Neural cell (in vitro differentiated cells): ENCODE results near the gene XRRA1. TPM values are rescaled to one million over a fixed set of nuclear protein-coding genes. Genes with fewer than 3 reads are reported as not detected.
"Not testable (repeated sequence)": the region's sequence is repeated elsewhere in the genome, so short reads cannot be mapped to it uniquely, and the experiment has no call there.

ENCODE experiments used
- H2AFZ ChIP-seq: fragments of 200-600, 300-800 bp; sonication (generic), shearing (Covaris generic); 2 replicates; pipeline ENCODE4 v1.6.0; 2014; ENCODE audit warnings: low read depth, mild to moderate bottlenecking, antibody characterized with exemption, low read length, moderate library complexity
- H3F3A ChIP-seq: fragments of 200-600 bp; shearing (Covaris generic); 2 replicates; pipeline ENCODE4 v1.6.1; 2016; ENCODE audit warnings: mild to moderate bottlenecking, moderate library complexity, mixed read lengths, antibody characterized with exemption, low read length; ENCODE audit not compliant: insufficient read depth, poor library complexity, severe bottlenecking
- H3K27ac ChIP-seq: fragments of 200-600, 300-800 bp; sonication (generic), shearing (Covaris generic); 2 replicates; pipeline ENCODE4 v1.5.1; 2014; ENCODE audit warnings: mild to moderate bottlenecking, low read length, moderate library complexity
- H3K27me3 ChIP-seq: fragments of 300-800, 200-600 bp; sonication (generic), shearing (Covaris generic); 2 replicates; pipeline ENCODE4 v1.6.0; 2014; ENCODE audit warnings: mild to moderate bottlenecking, low read depth, low read length, moderate library complexity; ENCODE audit not compliant: insufficient read depth
- H3K36me3 ChIP-seq: fragments of 300-800, 200-600 bp; sonication (generic), shearing (Covaris generic); 2 replicates; pipeline ENCODE4 v1.5.1; 2014; ENCODE audit warnings: mild to moderate bottlenecking, antibody characterized with exemption, low read length, moderate library complexity; ENCODE audit not compliant: insufficient read depth
- H3K4me2 ChIP-seq: fragments of 300-800, 200-600 bp; sonication (generic), shearing (Covaris generic); 2 replicates; pipeline ENCODE4 v1.6.0; 2014; ENCODE audit warnings: mild to moderate bottlenecking, low read length
- H3K4me3 ChIP-seq: fragments of 300-800, 200-600 bp; sonication (generic), shearing (Covaris generic); 2 replicates; pipeline ENCODE4 v1.5.1; 2014; ENCODE audit warnings: mild to moderate bottlenecking, low read length, moderate library complexity
- H3K79me2 ChIP-seq: fragments of 200-600 bp; shearing (Covaris generic); replicated peaks from 2 replicates; pipeline ENCODE4 v1.6.0; 2014; ENCODE audit warnings: mild to moderate bottlenecking, low read length, moderate library complexity; ENCODE audit not compliant: insufficient read depth
- H3K9ac ChIP-seq: fragments of 300-800, 200-600 bp; sonication (generic), shearing (Covaris generic); 2 replicates; pipeline ENCODE4 v1.6.1; 2016; ENCODE audit warnings: mild to moderate bottlenecking, low read length, mixed read lengths
- H3K9me2 ChIP-seq: fragments of 200-600 bp; shearing (Covaris generic); 2 replicates; pipeline ENCODE4 v1.6.1; 2016; ENCODE audit warnings: mild to moderate bottlenecking, low read length, mixed read lengths; ENCODE audit not compliant: insufficient read depth
- H3K9me3 ChIP-seq: fragments of 200-600, 300-800 bp; sonication (generic), shearing (Covaris generic); 2 replicates; pipeline ENCODE4 v1.6.1; 2016; ENCODE audit warnings: mild to moderate bottlenecking, mixed run types, low read length, moderate library complexity, mixed read lengths
- H4K20me1 ChIP-seq: fragments of 200-600 bp; shearing (Covaris generic); 2 replicates; pipeline ENCODE4 v1.6.1; 2016; ENCODE audit warnings: mild to moderate bottlenecking, mixed run types; ENCODE audit not compliant: insufficient read depth
- EP300 ChIP-seq: fragments of 450-650 bp; conservative IDR thresholded peaks from 2 replicates; pipeline ENCODE4 v1.6.1; 2014; ENCODE audit warnings: antibody characterized with exemption, mild to moderate bottlenecking, moderate library complexity; ENCODE audit not compliant: poor library complexity, severe bottlenecking
- EZH2 ChIP-seq: fragments of 200-600, 300-800 bp; shearing (Covaris generic), sonication (generic); IDR thresholded peaks from 2 replicates; pipeline ENCODE4 v1.6.1; 2014; ENCODE audit warnings: antibody characterized with exemption, low read length, borderline replicate concordance, mild to moderate bottlenecking; ENCODE audit not compliant: insufficient read depth, poor library complexity, severe bottlenecking
- MXI1 ChIP-seq: fragments of 450-650 bp; conservative IDR thresholded peaks from 2 replicates; pipeline ENCODE4 v1.6.1; 2014; ENCODE audit warnings: antibody characterized with exemption, mild to moderate bottlenecking; ENCODE audit not compliant: poor library complexity, severe bottlenecking
- POLR2AphosphoS5 ChIP-seq: IDR thresholded peaks from 2 replicates; pipeline ENCODE4 v1.6.1; 2012
- RAD21 ChIP-seq: fragments of 450-650 bp; conservative IDR thresholded peaks from 2 replicates; pipeline ENCODE4 v1.6.1; 2014; ENCODE audit warnings: antibody characterized with exemption, mild to moderate bottlenecking, moderate library complexity
- REST ChIP-seq: IDR thresholded peaks from 2 replicates; pipeline ENCODE4 v1.6.1; 2012; ENCODE audit warnings: borderline replicate concordance
- SMC3 ChIP-seq: fragments of 450-650 bp; conservative IDR thresholded peaks from 2 replicates; pipeline ENCODE4 v1.6.1; 2014; ENCODE audit warnings: antibody characterized with exemption, mild to moderate bottlenecking, moderate library complexity; ENCODE audit not compliant: poor library complexity
- TAF1 ChIP-seq: IDR thresholded peaks from 2 replicates; pipeline ENCODE4 v1.6.1; 2012; ENCODE audit warnings: low read depth
- polyA plus RNA-seq: library from polyadenylated mRNA; depleted of rRNA; stranded (reverse); fragments of >200 nt; gene quantifications from 2 replicates; pipeline ENCODE4 v1.2.3, GENCODE V29; 2014
- TF ChIP-seq, protein P1 (sequence below): fragments of 450-650 bp; IDR thresholded peaks from 2 replicates; pipeline ENCODE4 v1.5.1; 2014; ENCODE audit warnings: antibody characterized with exemption, mild to moderate bottlenecking, moderate library complexity; ENCODE audit not compliant: poor library complexity, severe bottlenecking

Gene XRRA1
- polyA plus RNA-seq, 1 donor from 2014 or later, result 2.7 TPM

DNA sequence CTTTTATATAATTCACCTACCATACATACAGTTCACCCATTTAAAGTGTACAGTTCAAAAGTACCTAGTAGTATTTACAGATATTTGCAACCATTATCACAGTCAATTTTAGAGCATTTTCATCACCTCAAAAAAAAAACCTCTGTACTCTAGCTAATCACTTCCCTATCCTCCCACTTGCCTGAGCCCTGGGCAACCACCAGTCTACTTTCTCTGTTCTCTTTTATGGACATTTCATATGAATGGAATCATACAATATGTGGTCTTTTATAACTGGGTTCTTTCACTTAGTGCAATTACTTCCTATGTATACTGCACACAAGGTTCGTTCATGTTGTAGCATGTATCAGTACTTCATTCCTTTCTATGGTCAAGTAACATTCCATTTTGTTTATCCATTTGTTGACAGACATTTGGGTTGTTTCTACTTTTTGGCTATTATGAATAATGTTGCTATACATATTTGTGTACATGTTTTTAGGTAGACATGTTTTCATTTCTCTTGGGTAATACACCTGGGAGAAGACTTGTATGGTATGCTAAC lies 22.0 kb upstream of the XRRA1 start:
- Histone ChIP-seq H3K4me2 (no peak overlapping the region), H3K9me2 (no peaks in the 10 kb centered on the region), H3K9ac (no peak overlapping the region), H3K79me2 (no peaks in the 10 kb centered on the region), H4K20me1 (no peaks in the 10 kb centered on the region), H3K27ac (no peak overlapping the region), H2AFZ (no peak overlapping the region), H3K36me3 (no peaks in the 10 kb centered on the region), H3K27me3 (no peaks in the 10 kb centered on the region), H3F3A (no peaks in the 10 kb centered on the region), H3K9me3 (no peaks in the 10 kb centered on the region), H3K4me3 (no peak overlapping the region)
- no peak for TF ChIP-seq RAD21
- TF ChIP-seq TAF1, result no peak
- no peak for TF ChIP-seq POLR2AphosphoS5
- TF ChIP-seq REST, result no peak
- TF ChIP-seq EP300, result no peak
- no peak for TF ChIP-seq EZH2
- no peak for TF ChIP-seq MXI1
- TF ChIP-seq SMC3, result no peak
- TF ChIP-seq, protein P1, sequence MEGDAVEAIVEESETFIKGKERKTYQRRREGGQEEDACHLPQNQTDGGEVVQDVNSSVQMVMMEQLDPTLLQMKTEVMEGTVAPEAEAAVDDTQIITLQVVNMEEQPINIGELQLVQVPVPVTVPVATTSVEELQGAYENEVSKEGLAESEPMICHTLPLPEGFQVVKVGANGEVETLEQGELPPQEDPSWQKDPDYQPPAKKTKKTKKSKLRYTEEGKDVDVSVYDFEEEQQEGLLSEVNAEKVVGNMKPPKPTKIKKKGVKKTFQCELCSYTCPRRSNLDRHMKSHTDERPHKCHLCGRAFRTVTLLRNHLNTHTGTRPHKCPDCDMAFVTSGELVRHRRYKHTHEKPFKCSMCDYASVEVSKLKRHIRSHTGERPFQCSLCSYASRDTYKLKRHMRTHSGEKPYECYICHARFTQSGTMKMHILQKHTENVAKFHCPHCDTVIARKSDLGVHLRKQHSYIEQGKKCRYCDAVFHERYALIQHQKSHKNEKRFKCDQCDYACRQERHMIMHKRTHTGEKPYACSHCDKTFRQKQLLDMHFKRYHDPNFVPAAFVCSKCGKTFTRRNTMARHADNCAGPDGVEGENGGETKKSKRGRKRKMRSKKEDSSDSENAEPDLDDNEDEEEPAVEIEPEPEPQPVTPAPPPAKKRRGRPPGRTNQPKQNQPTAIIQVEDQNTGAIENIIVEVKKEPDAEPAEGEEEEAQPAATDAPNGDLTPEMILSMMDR, result no peak

DNA sequence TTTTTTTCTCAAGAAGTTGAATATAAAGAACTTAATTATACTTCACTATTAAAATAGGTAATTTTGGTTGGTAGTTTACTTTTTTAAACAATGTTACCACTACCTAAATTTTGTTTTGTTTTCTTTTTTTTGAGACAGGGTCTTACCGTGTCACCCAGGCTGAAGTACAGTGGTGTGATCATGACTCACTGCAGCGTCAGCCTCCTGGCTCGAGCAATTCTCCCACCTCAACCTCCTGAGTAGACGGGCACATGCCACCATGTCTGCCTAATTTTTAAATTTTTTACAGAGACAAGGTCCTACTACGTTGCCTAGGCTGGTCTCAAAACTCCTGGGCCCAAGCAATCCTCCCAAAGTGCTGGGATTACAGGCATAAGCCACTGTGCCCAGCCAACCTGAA lies 17.8 kb upstream of the XRRA1 start:
- H3K36me3 ChIP-seq, result no peaks in the 10 kb centered on the region
- no peaks in the 10 kb centered on the region for H3K9me2 ChIP-seq
- no peaks in the 10 kb centered on the region for H3F3A ChIP-seq
- H3K4me2 ChIP-seq, result no peak overlapping the region
- no peak overlapping the region for H3K9ac ChIP-seq
- H2AFZ ChIP-seq, result no peak overlapping the region
- H4K20me1 ChIP-seq, result no peaks in the 10 kb centered on the region
- H3K4me3 ChIP-seq, result no peak overlapping the region
- no peak overlapping the region for H3K27ac ChIP-seq
- H3K27me3 ChIP-seq, result no peaks in the 10 kb centered on the region
- H3K79me2 ChIP-seq, result peaks cover 16% of the 10 kb centered on the region
- no peak for TF ChIP-seq POLR2AphosphoS5
- TF ChIP-seq TAF1, result no peak
- no peak for TF ChIP-seq REST
- no peaks in the 10 kb centered on the region for H3K9me3 ChIP-seq

- H3K4me3 ChIP-seq, H2AFZ ChIP-seq, H3K27me3 ChIP-seq, H4K20me1 ChIP-seq, H3F3A ChIP-seq, H3K4me2 ChIP-seq, H3K9me3 ChIP-seq, H3K36me3 ChIP-seq, H3K9ac ChIP-seq, H3K27ac ChIP-seq, H3K9me2 ChIP-seq: not testable (repeated sequence)
- peaks cover 57% of the 10 kb centered on the region for H3K79me2 ChIP-seq
Observed at GRCh38 chr11:74960128-74960527, 11.2 kb upstream of the XRRA1 start.
